Karpas-422 (cell line): Measurements from ENCODE around the gene NUF2. TPM values are rescaled to one million over a fixed set of nuclear protein-coding genes. Genes with fewer than 3 reads are reported as not detected.
"Not testable (repeated sequence)": the region's sequence is repeated elsewhere in the genome, so short reads cannot be mapped to it uniquely, and the experiment has no call there.

Source experiments
- DNase-seq: peaks from one replicate; pipeline ENCODE4 v3.0.0-alpha.2; 2015
- H2AFZ ChIP-seq: fragments of 200-600 bp; sonication (generic); 2 replicates; pipeline ENCODE4 v1.6.1; 2014; ENCODE audit warnings: antibody characterized with exemption, low read length, mixed read lengths
- H3K27ac ChIP-seq: fragments of 200-600 bp; sonication (generic); 2 replicates; pipeline ENCODE4 v1.5.1; 2014; ENCODE audit warnings: mild to moderate bottlenecking, low read length, moderate library complexity
- H3K27me3 ChIP-seq: fragments of 200-600 bp; sonication (generic); 2 replicates; pipeline ENCODE4 v1.6.1; 2014; ENCODE audit warnings: low read length, mixed read lengths
- H3K36me3 ChIP-seq: fragments of 200-600 bp; sonication (generic); 2 replicates; pipeline ENCODE4 v1.6.1; 2014; ENCODE audit warnings: low read length, mixed read lengths; ENCODE audit not compliant: insufficient read depth
- H3K4me1 ChIP-seq: fragments of 200-600 bp; sonication (generic); 2 replicates; pipeline ENCODE4 v1.6.1; 2014; ENCODE audit warnings: mild to moderate bottlenecking, low read length, mixed read lengths
- H3K4me2 ChIP-seq: fragments of 200-600 bp; sonication (generic); 2 replicates; pipeline ENCODE4 v1.6.1; 2014; ENCODE audit warnings: low read length, low read depth, mild to moderate bottlenecking; ENCODE audit not compliant: poor library complexity, severe bottlenecking
- H3K4me3 ChIP-seq: fragments of 200-600 bp; sonication (generic); 2 replicates; pipeline ENCODE4 v1.5.1; 2014; ENCODE audit warnings: mild to moderate bottlenecking, antibody characterized with exemption, low read length, mixed read lengths
- H3K79me2 ChIP-seq: fragments of 200-600 bp; sonication (generic); 2 replicates; pipeline ENCODE4 v1.6.1; 2014; ENCODE audit warnings: mild to moderate bottlenecking, low read length, mixed read lengths
- H3K9ac ChIP-seq: fragments of 200-600 bp; sonication (generic); 2 replicates; pipeline ENCODE4 v1.6.0; 2014; ENCODE audit warnings: low read length
- H3K9me2 ChIP-seq: fragments of 200-600 bp; sonication (generic), shearing (Covaris generic); replicated peaks from 2 replicates; pipeline ENCODE4 v1.6.0; 2014; ENCODE audit warnings: mild to moderate bottlenecking, low read length, moderate library complexity; ENCODE audit not compliant: insufficient read depth
- H3K9me3 ChIP-seq: fragments of 300-700, 200-600 bp; sonication (generic); 2 replicates; pipeline ENCODE4 v1.6.1; 2014; ENCODE audit warnings: low read length, mixed read lengths
- H4K20me1 ChIP-seq: fragments of 200-600 bp; sonication (generic); 2 replicates; pipeline ENCODE4 v1.6.1; 2014; ENCODE audit warnings: mild to moderate bottlenecking, antibody characterized with exemption, low read length, low read depth; ENCODE audit not compliant: insufficient read depth
- total RNA-seq: library from RNA; depleted of rRNA; stranded (reverse); fragments of >200 nt; shearing (Covaris generic); gene quantifications from 2 replicates; pipeline ENCODE4 v1.2.3, GENCODE V29; 2014; ENCODE audit warnings: low replicate concordance

NUF2 gene
- total RNA-seq, 1 experiment from 2014 or later: 91.7 TPM

GRCh38 chr1:163346326-163346870 lies 24.6 kb downstream of the NUF2 start:
- H3K4me1 ChIP-seq: no peaks in the 10 kb centered on the region
- no peak overlapping the region for H3K9ac ChIP-seq
- H3K4me3 ChIP-seq: no peak overlapping the region
- H3K9me3 ChIP-seq: no peaks in the 10 kb centered on the region
- peaks cover 81% of the 10 kb centered on the region; the same call in 1 of the 2 replicates for H3K36me3 ChIP-seq
- H3K27me3 ChIP-seq: no peaks in the 10 kb centered on the region
- H4K20me1 ChIP-seq: no peaks in the 10 kb centered on the region
- no peak overlapping the region for H3K27ac ChIP-seq
- H2AFZ ChIP-seq: no peak overlapping the region
- H3K4me2 ChIP-seq: no peak overlapping the region
- H3K9me2 ChIP-seq: no peaks in the 10 kb centered on the region
- H3K79me2 ChIP-seq: peaks cover 6% of the 10 kb centered on the region; the same call in 1 of the 2 replicates
- no peak for DNase-seq

GRCh38 chr1:163347106-163347505 lies 25.4 kb downstream of the NUF2 start:
- Histone ChIP-seq H3K9me2 (no peaks in the 10 kb centered on the region), H3K27me3 (no peaks in the 10 kb centered on the region), H3K27ac (no peak overlapping the region), H3K36me3 (peaks cover 82% of the 10 kb centered on the region; the same call in 1 of the 2 replicates), H2AFZ (no peak overlapping the region), H3K4me3 (no peak overlapping the region), H3K4me1 (no peaks in the 10 kb centered on the region), H3K9ac (no peak overlapping the region), H3K9me3 (no peaks in the 10 kb centered on the region), H4K20me1 (no peaks in the 10 kb centered on the region), H3K79me2 (peaks cover 6% of the 10 kb centered on the region; the same call in 1 of the 2 replicates), H3K4me2 (no peak overlapping the region)
- DNase-seq: no peak

GRCh38 chr1:163351912-163352311 lies 30.2 kb downstream of the NUF2 start:
- no peak overlapping the region for H3K4me3 ChIP-seq
- no peak overlapping the region for H3K9ac ChIP-seq
- no peaks in the 10 kb centered on the region for H3K9me2 ChIP-seq
- no peaks in the 10 kb centered on the region for H3K4me1 ChIP-seq
- DNase-seq: no peak
- no peak overlapping the region for H2AFZ ChIP-seq
- H3K79me2 ChIP-seq: no peaks in the 10 kb centered on the region
- H3K27me3 ChIP-seq: no peaks in the 10 kb centered on the region
- peaks cover 78% of the 10 kb centered on the region; the same call in 1 of the 2 replicates for H3K36me3 ChIP-seq
- H3K9me3 ChIP-seq: no peaks in the 10 kb centered on the region
- H4K20me1 ChIP-seq: no peaks in the 10 kb centered on the region
- no peak overlapping the region for H3K4me2 ChIP-seq
- no peak overlapping the region for H3K27ac ChIP-seq

- Histone ChIP-seq H3K4me2 (no peak overlapping the region), H3K4me3 (no peak overlapping the region)
These were observed 35.6 kb downstream of the NUF2 start for GRCh38 chr1:163357378-163357777.

GRCh38 chr1:163358172-163358571 lies 36.4 kb downstream of the NUF2 start:
- H3K4me1 ChIP-seq, DNase-seq, H3K27ac ChIP-seq, H4K20me1 ChIP-seq, H2AFZ ChIP-seq, H3K27me3 ChIP-seq, H3K9me3 ChIP-seq, H3K4me3 ChIP-seq, H3K9me2 ChIP-seq, H3K79me2 ChIP-seq, H3K9ac ChIP-seq, H3K4me2 ChIP-seq: not testable (repeated sequence)
- peaks cover 29% of the 10 kb centered on the region; the same call in 1 of the 2 replicates for H3K36me3 ChIP-seq

More at GRCh38 chr1:163357378-163357777, 35.6 kb downstream of the NUF2 start:
- H3K9ac ChIP-seq: no peak overlapping the region
- no peaks in the 10 kb centered on the region for H3K9me2 ChIP-seq
- H3K27ac ChIP-seq: no peak overlapping the region
- no peaks in the 10 kb centered on the region for H3K9me3 ChIP-seq
- H3K4me1 ChIP-seq: peaks cover 5% of the 10 kb centered on the region
- peaks cover 34% of the 10 kb centered on the region; the same call in 1 of the 2 replicates for H3K36me3 ChIP-seq
- no peak overlapping the region for H2AFZ ChIP-seq
- no peaks in the 10 kb centered on the region for H3K27me3 ChIP-seq
- H3K79me2 ChIP-seq: no peaks in the 10 kb centered on the region
- DNase-seq: no peak
- no peaks in the 10 kb centered on the region for H4K20me1 ChIP-seq

- no peaks in the 10 kb centered on the region for H3K27me3 ChIP-seq
- H3K9me2 ChIP-seq: no peaks in the 10 kb centered on the region
- no peaks in the 10 kb centered on the region for H3K9me3 ChIP-seq
- H3K27ac ChIP-seq: no peak overlapping the region
- H2AFZ ChIP-seq: no peak overlapping the region
- peaks cover 5% of the 10 kb centered on the region for H3K4me1 ChIP-seq
- DNase-seq: peak; percentile 67
- H3K36me3 ChIP-seq: peaks cover 4% of the 10 kb centered on the region; the same call in 1 of the 2 replicates
- H3K4me2 ChIP-seq: peak overlapping the region; percentile 23
- no peak overlapping the region for H3K4me3 ChIP-seq
- H3K79me2 ChIP-seq: no peaks in the 10 kb centered on the region
- no peak overlapping the region for H3K9ac ChIP-seq
- H4K20me1 ChIP-seq: no peaks in the 10 kb centered on the region
These were observed 39.6 kb downstream of the NUF2 start for GRCh38 chr1:163361123-163361934.

GRCh38 chr1:163365186-163365585 lies 43.4 kb downstream of the NUF2 start:
- Histone ChIP-seq H3K27ac (no peak overlapping the region), H3K36me3 (no peaks in the 10 kb centered on the region), H3K27me3 (no peaks in the 10 kb centered on the region), H3K4me1 (peaks cover 5% of the 10 kb centered on the region), H2AFZ (no peak overlapping the region), H3K4me3 (no peak overlapping the region), H3K9me3 (no peaks in the 10 kb centered on the region), H3K4me2 (no peak overlapping the region), H4K20me1 (no peaks in the 10 kb centered on the region), H3K79me2 (no peaks in the 10 kb centered on the region), H3K9ac (no peak overlapping the region), H3K9me2 (no peaks in the 10 kb centered on the region)
- no peak for DNase-seq

GRCh38 chr1:163366555-163366954 lies 44.8 kb downstream of the NUF2 start:
- H3K79me2 ChIP-seq: no peaks in the 10 kb centered on the region
- H3K4me3 ChIP-seq: no peak overlapping the region
- H4K20me1 ChIP-seq: no peaks in the 10 kb centered on the region
- no peaks in the 10 kb centered on the region for H3K36me3 ChIP-seq
- no peaks in the 10 kb centered on the region for H3K9me3 ChIP-seq
- H3K9me2 ChIP-seq: no peaks in the 10 kb centered on the region
- no peak overlapping the region for H2AFZ ChIP-seq
- H3K4me2 ChIP-seq: no peak overlapping the region
- H3K4me1 ChIP-seq: peaks cover 3% of the 10 kb centered on the region; the same call in 1 of the 2 replicates
- DNase-seq: no peak
- H3K27me3 ChIP-seq: no peaks in the 10 kb centered on the region
- H3K27ac ChIP-seq: no peak overlapping the region
- H3K9ac ChIP-seq: no peak overlapping the region
